ENCODE measurements around the gene CDKN2B-AS1. TPM values are rescaled to one million over a fixed set of nuclear protein-coding genes. Genes with fewer than 3 reads are reported as not detected.

CDKN2B-AS1 gene
- polyA plus RNA-seq, 2 donors: 0.28 to 0.47 TPM

DNA sequence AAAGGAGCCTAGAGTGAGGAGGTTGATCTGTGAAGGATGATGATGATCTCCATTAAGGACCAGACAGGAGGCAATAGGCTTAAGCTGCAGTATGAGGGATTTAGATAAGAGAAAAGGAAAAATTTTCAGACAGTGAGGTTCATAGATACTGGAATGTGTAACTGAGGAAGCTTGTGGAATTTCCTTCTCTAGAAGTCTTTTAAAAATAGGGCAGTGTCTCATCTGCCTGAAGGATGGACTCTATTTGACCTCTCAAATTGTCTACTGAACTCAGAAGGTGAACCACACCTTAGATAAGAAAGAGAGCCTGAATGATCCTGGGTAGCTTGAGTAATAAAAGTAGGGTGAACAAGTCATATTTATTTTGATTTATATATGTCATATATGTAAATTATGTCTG lies 162.7 kb downstream of the CDKN2B-AS1 start:
- no peaks in the 10 kb centered on the region for H3K9me3 ChIP-seq (ENCODE audit: control insufficient read depth in 2 of 2, insufficient read depth in 1 of 2, low read depth in 1 of 2, low read length in 1 of 2)
- H3K36me3 ChIP-seq (ENCODE audit: control insufficient read depth in 2 of 2, insufficient read depth in 2 of 2, low read length in 1 of 2): no peaks in the 10 kb centered on the region
- H3K27me3 ChIP-seq (ENCODE audit: control insufficient read depth in 1 of 2, insufficient read depth in 2 of 2, low read length in 2 of 2): no peaks in the 10 kb centered on the region
- H3K4me3 ChIP-seq (ENCODE audit: low read depth in 1 of 2, low read length in 2 of 2): no peak overlapping the region
- H3K27ac ChIP-seq (ENCODE audit: low read depth in 2 of 2, low read length in 1 of 2): no peak overlapping the region
- H3K4me1 ChIP-seq (ENCODE audit: control insufficient read depth in 2 of 2, insufficient read depth in 2 of 2, low read length in 1 of 2): no peaks in the 10 kb centered on the region

DNA sequence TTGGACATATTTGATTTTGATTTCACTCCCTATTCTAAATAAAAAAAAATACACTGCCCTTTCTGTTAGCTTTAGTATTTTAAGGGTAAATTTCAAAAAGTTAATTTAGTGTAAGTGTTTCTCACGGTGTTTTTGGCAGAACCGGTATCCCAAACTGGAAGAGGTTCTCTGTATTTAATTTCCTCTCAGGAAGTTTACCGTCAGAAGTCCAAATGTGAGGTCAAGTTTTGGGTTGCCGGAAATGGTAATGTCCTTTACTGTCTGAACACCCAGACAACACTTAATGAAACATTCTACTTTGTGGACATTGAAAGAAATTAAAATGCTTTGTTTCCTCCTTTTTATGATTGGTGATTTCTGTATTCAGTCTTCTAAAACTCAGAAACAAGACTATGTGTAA lies 163.2 kb downstream of the CDKN2B-AS1 start:
- WGBS, 2 donors: 68 to 75% methylated on average over 4 of the region's 4 CpGs
- Histone ChIP-seq H3K27me3 (ENCODE audit: control insufficient read depth in 1 of 2, insufficient read depth in 2 of 2, low read length in 2 of 2) (no peaks in the 10 kb centered on the region), H3K4me3 (ENCODE audit: low read depth in 1 of 2, low read length in 2 of 2) (no peak overlapping the region), H3K36me3 (ENCODE audit: control insufficient read depth in 2 of 2, insufficient read depth in 2 of 2, low read length in 1 of 2) (no peaks in the 10 kb centered on the region), H3K27ac (ENCODE audit: low read depth in 2 of 2, low read length in 1 of 2) (no peak overlapping the region), H3K4me1 (ENCODE audit: control insufficient read depth in 2 of 2, insufficient read depth in 2 of 2, low read length in 1 of 2) (no peaks in the 10 kb centered on the region), H3K9me3 (ENCODE audit: control insufficient read depth in 2 of 2, insufficient read depth in 1 of 2, low read depth in 1 of 2, low read length in 1 of 2) (no peaks in the 10 kb centered on the region)

DNA sequence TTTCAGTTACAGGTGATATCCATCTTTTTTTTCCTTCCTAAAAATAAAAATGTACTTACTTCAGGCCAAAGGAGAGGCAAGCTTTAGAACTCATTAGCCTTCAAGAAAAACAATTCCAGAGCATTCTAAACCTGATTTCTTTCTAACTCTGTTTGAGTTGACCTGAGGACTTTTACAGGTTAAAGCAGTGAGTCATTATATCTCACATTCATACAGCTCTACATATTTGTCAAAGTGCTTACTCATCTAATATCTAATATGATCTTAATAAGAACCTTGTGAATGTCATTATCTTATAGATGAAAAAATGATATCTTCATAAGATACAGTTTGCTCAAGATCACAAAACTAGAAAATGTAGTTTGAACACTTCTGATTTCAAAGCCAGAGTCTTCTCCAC lies 163.7 kb downstream of the CDKN2B-AS1 start:
- Histone ChIP-seq H3K27ac (ENCODE audit: low read depth in 2 of 2, low read length in 1 of 2) (no peak overlapping the region), H3K4me1 (ENCODE audit: control insufficient read depth in 2 of 2, insufficient read depth in 2 of 2, low read length in 1 of 2) (no peaks in the 10 kb centered on the region), H3K4me3 (ENCODE audit: low read depth in 1 of 2, low read length in 2 of 2) (no peak overlapping the region)

DNA sequence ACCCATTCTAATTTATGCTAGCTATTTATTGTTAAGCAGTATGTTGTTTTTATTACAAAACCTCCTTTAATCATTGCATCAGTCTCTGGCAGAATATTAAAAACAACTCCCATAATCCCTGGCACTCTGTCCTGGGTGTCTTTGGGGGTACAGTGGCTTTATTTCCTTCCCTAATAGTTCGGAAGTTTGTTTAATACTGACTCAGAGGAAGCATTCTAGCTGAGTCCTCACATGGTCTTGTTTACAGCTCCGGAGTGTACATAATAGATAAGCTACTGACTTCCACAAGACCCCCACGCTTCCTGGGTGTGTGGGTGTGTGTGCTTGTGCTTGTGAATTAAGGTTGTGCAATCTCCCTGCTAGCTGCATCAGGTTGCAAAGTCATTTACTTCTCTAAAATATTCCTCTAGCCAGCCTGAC lies 164.3 kb downstream of the CDKN2B-AS1 start:
- peak overlapping the region in 1 of 2 donors; percentile 60 for H3K27ac ChIP-seq (ENCODE audit: low read depth in 2 of 2, low read length in 1 of 2)
- WGBS, 2 donors: 14 to 17% methylated on average over 3 of the region's 3 CpGs

More for the DNA sequence above, 163.7 kb downstream of the CDKN2B-AS1 start:
- H3K9me3 ChIP-seq (ENCODE audit: control insufficient read depth in 2 of 2, insufficient read depth in 1 of 2, low read depth in 1 of 2, low read length in 1 of 2): no peaks in the 10 kb centered on the region
- H3K27me3 ChIP-seq (ENCODE audit: control insufficient read depth in 1 of 2, insufficient read depth in 2 of 2, low read length in 2 of 2): no peaks in the 10 kb centered on the region
- no peaks in the 10 kb centered on the region for H3K36me3 ChIP-seq (ENCODE audit: control insufficient read depth in 2 of 2, insufficient read depth in 2 of 2, low read length in 1 of 2)

DNA sequence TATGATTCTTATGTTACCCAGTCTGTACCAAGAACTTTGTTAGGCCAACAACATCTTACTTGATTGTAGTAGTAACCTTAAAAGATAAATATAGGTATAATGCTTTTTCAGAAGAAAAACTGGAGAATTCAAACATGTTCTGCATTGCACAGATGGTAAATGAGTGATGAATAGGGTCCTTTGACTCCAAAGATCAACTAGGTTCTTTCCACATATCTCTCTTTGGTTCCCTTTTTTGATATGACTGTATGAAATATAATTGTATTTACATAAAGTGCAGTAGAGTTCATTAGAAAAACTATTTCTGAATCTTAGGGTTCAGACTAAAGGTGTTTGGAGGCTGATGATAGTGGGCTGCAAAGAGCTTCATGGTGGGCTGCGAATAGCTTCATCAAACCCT lies 165.0 kb downstream of the CDKN2B-AS1 start:
- no peaks in the 10 kb centered on the region for H3K27me3 ChIP-seq (ENCODE audit: control insufficient read depth in 1 of 2, insufficient read depth in 2 of 2, low read length in 2 of 2)
- no peak overlapping the region for H3K27ac ChIP-seq (ENCODE audit: low read depth in 2 of 2, low read length in 1 of 2)
- 92 to 96% methylated on average over 1 of the region's 1 CpG for WGBS, 2 donors
- no peak overlapping the region for H3K4me3 ChIP-seq (ENCODE audit: low read depth in 1 of 2, low read length in 2 of 2)
- no peaks in the 10 kb centered on the region for H3K36me3 ChIP-seq (ENCODE audit: control insufficient read depth in 2 of 2, insufficient read depth in 2 of 2, low read length in 1 of 2)
- no peaks in the 10 kb centered on the region for H3K9me3 ChIP-seq (ENCODE audit: control insufficient read depth in 2 of 2, insufficient read depth in 1 of 2, low read depth in 1 of 2, low read length in 1 of 2)
- no peaks in the 10 kb centered on the region for H3K4me1 ChIP-seq (ENCODE audit: control insufficient read depth in 2 of 2, insufficient read depth in 2 of 2, low read length in 1 of 2)

More for the DNA sequence above, 164.3 kb downstream of the CDKN2B-AS1 start:
- H3K4me3 ChIP-seq (ENCODE audit: low read depth in 1 of 2, low read length in 2 of 2): no peak overlapping the region
- no peaks in the 10 kb centered on the region for H3K27me3 ChIP-seq (ENCODE audit: control insufficient read depth in 1 of 2, insufficient read depth in 2 of 2, low read length in 2 of 2)
- no peaks in the 10 kb centered on the region for H3K4me1 ChIP-seq (ENCODE audit: control insufficient read depth in 2 of 2, insufficient read depth in 2 of 2, low read length in 1 of 2)
- no peaks in the 10 kb centered on the region for H3K36me3 ChIP-seq (ENCODE audit: control insufficient read depth in 2 of 2, insufficient read depth in 2 of 2, low read length in 1 of 2)
- no peaks in the 10 kb centered on the region for H3K9me3 ChIP-seq (ENCODE audit: control insufficient read depth in 2 of 2, insufficient read depth in 1 of 2, low read depth in 1 of 2, low read length in 1 of 2)

DNA sequence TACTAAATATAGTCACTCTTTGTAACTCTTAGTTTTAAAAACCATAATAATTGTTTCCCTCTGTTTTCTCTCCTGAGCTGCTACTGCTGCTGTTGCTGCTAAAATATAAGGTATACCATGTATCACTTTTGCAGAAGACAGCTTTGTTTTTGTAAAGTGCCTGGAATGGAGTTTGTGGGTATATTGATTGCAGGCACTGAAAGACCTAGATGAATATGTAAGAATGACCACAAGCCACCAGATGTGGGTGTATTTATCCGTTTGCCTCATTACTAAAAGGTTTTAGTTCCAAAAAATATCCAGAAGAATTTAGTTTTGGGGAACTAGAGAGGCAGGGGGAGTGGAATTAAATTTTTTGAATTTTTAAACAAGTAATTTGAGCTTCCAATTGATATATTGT lies 165.6 kb downstream of the CDKN2B-AS1 start:
- H3K4me1 ChIP-seq (ENCODE audit: control insufficient read depth in 2 of 2, insufficient read depth in 2 of 2, low read length in 1 of 2): peaks cover 0 to 2% of the 10 kb centered on the region in 2 donors
- no peak overlapping the region for H3K4me3 ChIP-seq (ENCODE audit: low read depth in 1 of 2, low read length in 2 of 2)
- H3K27ac ChIP-seq (ENCODE audit: low read depth in 2 of 2, low read length in 1 of 2): no peak overlapping the region
- 58 to 63% methylated on average over 1 of the region's 1 CpG for WGBS, 2 donors
- no peaks in the 10 kb centered on the region for H3K9me3 ChIP-seq (ENCODE audit: control insufficient read depth in 2 of 2, insufficient read depth in 1 of 2, low read depth in 1 of 2, low read length in 1 of 2)
- no peaks in the 10 kb centered on the region for H3K36me3 ChIP-seq (ENCODE audit: control insufficient read depth in 2 of 2, insufficient read depth in 2 of 2, low read length in 1 of 2)
- no peaks in the 10 kb centered on the region for H3K27me3 ChIP-seq (ENCODE audit: control insufficient read depth in 1 of 2, insufficient read depth in 2 of 2, low read length in 2 of 2)

DNA sequence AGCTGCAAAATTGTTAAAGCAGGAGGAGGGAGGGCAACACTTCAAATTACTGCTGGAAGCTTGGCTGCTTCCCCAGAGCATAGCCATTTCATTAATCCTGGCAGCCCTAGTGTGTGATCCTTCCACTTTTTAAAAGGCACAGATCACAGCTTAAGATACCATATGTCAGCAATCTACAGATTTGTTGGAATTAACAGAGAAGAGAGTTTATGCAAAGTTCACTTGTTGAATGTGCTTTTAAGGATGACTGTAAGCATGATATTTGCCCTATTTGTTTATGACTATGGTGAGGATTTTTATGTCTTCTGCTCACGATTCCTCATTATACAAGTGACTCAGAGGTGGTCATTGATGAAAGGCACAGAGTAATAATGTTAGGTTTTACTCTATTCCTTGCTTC lies 170.6 kb downstream of the CDKN2B-AS1 start:
- H3K9me3 ChIP-seq (ENCODE audit: control insufficient read depth in 2 of 2, insufficient read depth in 1 of 2, low read depth in 1 of 2, low read length in 1 of 2): no peaks in the 10 kb centered on the region
- H3K36me3 ChIP-seq (ENCODE audit: control insufficient read depth in 2 of 2, insufficient read depth in 2 of 2, low read length in 1 of 2): no peaks in the 10 kb centered on the region
- peaks cover 0 to 2% of the 10 kb centered on the region in 2 donors for H3K4me1 ChIP-seq (ENCODE audit: control insufficient read depth in 2 of 2, insufficient read depth in 2 of 2, low read length in 1 of 2)
- 37 to 52% methylated on average over 1 of the region's 1 CpG for WGBS, 2 donors
- no peak overlapping the region for H3K4me3 ChIP-seq (ENCODE audit: low read depth in 1 of 2, low read length in 2 of 2)
- no peaks in the 10 kb centered on the region for H3K27me3 ChIP-seq (ENCODE audit: control insufficient read depth in 1 of 2, insufficient read depth in 2 of 2, low read length in 2 of 2)
- H3K27ac ChIP-seq (ENCODE audit: low read depth in 2 of 2, low read length in 1 of 2): no peak overlapping the region

DNA sequence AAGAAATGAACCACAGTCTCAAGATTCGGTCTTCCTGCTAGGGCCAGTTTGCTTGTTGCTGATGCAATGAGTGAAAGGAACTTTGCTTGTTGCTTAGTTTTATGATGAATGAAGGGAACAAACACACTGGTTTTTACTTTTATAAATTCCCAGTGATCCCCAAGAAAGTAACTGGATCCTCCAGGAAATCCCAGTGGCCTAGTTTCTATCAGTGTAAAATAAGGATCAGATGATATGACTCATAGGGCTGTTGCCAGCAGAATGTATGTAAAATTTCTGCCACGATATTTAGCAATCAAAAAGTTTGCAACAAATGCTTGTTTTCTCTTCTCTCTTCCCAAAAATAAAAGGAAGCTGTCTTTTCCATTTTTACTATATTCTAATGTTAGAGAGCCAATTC lies 174.7 kb downstream of the CDKN2B-AS1 start:
- no peaks in the 10 kb centered on the region for H3K36me3 ChIP-seq (ENCODE audit: control insufficient read depth in 2 of 2, insufficient read depth in 2 of 2, low read length in 1 of 2)
- no peak overlapping the region for H3K4me3 ChIP-seq (ENCODE audit: low read depth in 1 of 2, low read length in 2 of 2)
- H3K9me3 ChIP-seq (ENCODE audit: control insufficient read depth in 2 of 2, insufficient read depth in 1 of 2, low read depth in 1 of 2, low read length in 1 of 2): no peaks in the 10 kb centered on the region
- H3K4me1 ChIP-seq (ENCODE audit: control insufficient read depth in 2 of 2, insufficient read depth in 2 of 2, low read length in 1 of 2): peaks cover 0 to 2% of the 10 kb centered on the region in 2 donors
- no peak overlapping the region for H3K27ac ChIP-seq (ENCODE audit: low read depth in 2 of 2, low read length in 1 of 2)
- WGBS, 2 donors: 71 to 77% methylated on average over 2 of the region's 2 CpGs
- no peaks in the 10 kb centered on the region for H3K27me3 ChIP-seq (ENCODE audit: control insufficient read depth in 1 of 2, insufficient read depth in 2 of 2, low read length in 2 of 2)

DNA sequence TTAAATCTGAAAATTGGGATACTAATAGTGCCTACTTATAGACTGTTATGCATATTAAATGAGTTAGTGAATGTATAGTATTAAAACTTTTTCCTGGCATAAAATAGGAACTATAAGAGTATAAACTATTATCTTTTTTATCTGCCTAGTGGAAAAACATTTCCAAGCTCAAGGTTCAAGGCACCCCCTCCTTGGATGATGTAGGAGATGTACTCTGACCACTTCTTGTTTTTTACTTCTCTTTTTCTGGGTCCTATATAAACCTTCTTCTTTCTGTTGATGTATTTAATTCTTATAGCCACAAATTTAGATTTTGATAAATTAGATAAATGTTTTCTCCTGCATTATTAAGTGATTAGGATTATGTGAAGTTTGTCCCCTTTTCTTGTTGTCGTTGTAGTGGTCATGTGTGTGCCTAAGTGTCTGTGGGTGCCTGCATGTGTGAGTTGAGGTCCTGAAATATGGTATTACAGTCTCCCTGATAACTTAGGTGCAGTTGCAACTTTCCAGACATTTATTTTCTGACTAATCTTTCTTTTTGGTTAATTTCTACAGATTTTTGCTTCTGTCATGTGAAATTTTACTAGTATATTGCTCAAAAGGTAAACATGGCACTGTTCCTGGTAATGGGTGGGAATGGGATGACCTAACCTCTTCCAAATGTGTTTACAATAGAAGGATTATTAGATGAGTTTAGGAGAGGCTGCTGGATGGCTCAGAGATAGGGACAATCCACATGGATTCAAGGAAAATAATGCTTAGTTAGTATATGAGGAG lies 175.3 kb downstream of the CDKN2B-AS1 start:
- Histone ChIP-seq H3K9me3 (ENCODE audit: control insufficient read depth in 2 of 2, insufficient read depth in 1 of 2, low read depth in 1 of 2, low read length in 1 of 2) (no peaks in the 10 kb centered on the region), H3K27me3 (ENCODE audit: control insufficient read depth in 1 of 2, insufficient read depth in 2 of 2, low read length in 2 of 2) (no peaks in the 10 kb centered on the region), H3K27ac (ENCODE audit: low read depth in 2 of 2, low read length in 1 of 2) (no peak overlapping the region), H3K4me3 (ENCODE audit: low read depth in 1 of 2, low read length in 2 of 2) (no peak overlapping the region), H3K4me1 (ENCODE audit: control insufficient read depth in 2 of 2, insufficient read depth in 2 of 2, low read length in 1 of 2) (peaks cover 0 to 1% of the 10 kb centered on the region in 2 donors), H3K36me3 (ENCODE audit: control insufficient read depth in 2 of 2, insufficient read depth in 2 of 2, low read length in 1 of 2) (no peaks in the 10 kb centered on the region)
- WGBS, 2 donors: 53 to 54% methylated on average over 1 of the region's 1 CpG

Data from esophagus (tissue), 2 donors.